Measurements from ENCODE around the gene RBMS3. TPM values are rescaled to one million over a fixed set of nuclear protein-coding genes. Genes with fewer than 3 reads are reported as not detected.

The RBMS3 gene
- polyA plus RNA-seq, 3 donors from 2014 or later: not detected

DNA sequence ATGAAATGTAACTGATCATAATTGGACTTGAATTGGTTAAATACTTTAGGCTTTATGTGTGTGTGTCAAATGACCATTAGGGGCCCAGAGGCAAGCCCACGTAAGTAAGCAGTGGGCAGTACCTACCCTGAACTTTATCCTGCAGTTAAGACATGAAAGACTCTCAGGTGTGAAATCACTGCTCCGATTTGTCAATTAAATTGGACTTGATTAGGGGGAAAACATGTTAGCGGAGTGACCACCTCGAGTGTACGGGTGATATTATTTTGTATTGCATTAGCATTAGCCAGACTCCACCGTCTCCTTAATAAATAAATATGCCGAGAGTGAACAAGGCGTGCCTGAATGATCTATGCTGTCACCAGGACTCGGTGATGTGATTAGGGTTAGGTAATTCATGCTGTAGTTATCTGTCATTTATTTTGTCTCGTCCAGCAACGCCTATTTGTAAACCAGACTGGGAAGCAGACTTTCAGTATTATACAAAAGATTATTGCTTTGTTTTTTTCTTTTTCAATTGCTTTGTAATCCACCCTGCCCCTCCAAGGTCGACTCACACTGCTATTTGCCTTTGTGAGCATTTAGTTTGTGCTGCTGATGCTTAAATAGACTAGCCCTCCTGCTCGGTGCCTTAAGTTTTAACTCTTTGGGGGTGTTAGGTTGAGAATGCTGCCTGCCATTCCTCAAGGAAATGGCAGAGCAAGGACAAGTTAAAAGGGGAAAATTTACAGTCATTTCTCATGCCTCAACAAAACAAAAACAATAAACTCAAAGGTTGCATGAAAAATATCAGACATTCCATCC lies 1.8 kb downstream of the RBMS3 start:
- no peak overlapping the region for H3K27ac Mint-ChIP-seq
- no peak for DNase-seq
- peak overlapping the region in 2 of 5 donors; percentile 36 to 72 for H3K4me3 Mint-ChIP-seq
- H3K4me1 Mint-ChIP-seq: peaks cover 14 to 19% of the 10 kb centered on the region in 2 donors
- peaks cover 0 to 5% (median 0%) of the 10 kb centered on the region in 6 donors for H3K9me3 Mint-ChIP-seq
- H3K27me3 Mint-ChIP-seq (ENCODE audit: low read depth in 3 of 3): peaks cover 2 to 10% (median 4%) of the 10 kb centered on the region in 3 donors
- no peaks in the 10 kb centered on the region for H3K36me3 Mint-ChIP-seq

DNA sequence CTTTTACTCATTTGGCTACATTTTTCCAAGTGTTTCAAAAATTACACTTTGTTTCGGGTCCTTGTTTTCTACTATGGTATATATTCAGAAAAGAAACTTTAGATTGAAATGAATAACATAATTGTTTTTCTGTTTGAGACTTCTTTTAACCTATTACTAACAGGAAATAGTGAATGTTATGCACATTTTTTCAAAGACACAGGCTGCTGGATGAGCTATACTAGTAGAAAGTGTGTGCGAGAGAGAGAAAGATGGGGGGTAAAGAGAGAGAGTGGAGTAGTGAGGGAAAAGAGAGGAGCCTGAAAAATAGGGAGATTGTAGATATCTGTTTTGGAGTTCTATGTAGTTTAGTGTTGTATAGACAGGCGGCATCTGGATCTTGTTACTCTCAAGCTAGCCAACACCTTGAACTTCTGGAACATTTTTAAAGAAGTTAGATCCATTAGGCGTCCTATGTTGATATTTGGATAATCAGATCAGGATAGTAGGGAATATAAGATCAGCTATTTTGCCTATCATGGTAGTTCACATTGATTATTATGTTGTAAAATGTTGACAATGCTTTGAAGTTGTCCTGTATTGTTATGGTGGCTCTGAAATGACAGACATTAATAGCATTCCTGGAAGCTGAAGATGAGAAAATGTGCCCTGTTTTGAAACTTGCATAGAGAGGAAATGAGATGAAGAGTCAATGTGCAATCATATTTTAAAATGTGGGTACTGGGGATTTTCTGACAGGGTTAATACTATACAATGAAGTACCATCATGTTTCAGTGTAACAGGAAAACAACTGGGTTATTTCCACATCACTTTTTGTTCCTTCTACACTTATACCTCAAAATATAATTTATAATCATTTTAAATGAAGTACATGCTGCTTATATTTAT lies 2.6 kb downstream of the RBMS3 start:
- Mint-ChIP-seq H3K4me3 (no peak overlapping the region), H3K27ac (no peak overlapping the region), H3K9me3 (peaks cover 0 to 5% (median 0%) of the 10 kb centered on the region in 6 donors), H3K4me1 (peaks cover 14 to 19% of the 10 kb centered on the region in 2 donors), H3K27me3 (ENCODE audit: low read depth in 3 of 3) (peaks cover 2 to 10% (median 4%) of the 10 kb centered on the region in 3 donors), H3K36me3 (no peaks in the 10 kb centered on the region)
- no peak for DNase-seq

DNA sequence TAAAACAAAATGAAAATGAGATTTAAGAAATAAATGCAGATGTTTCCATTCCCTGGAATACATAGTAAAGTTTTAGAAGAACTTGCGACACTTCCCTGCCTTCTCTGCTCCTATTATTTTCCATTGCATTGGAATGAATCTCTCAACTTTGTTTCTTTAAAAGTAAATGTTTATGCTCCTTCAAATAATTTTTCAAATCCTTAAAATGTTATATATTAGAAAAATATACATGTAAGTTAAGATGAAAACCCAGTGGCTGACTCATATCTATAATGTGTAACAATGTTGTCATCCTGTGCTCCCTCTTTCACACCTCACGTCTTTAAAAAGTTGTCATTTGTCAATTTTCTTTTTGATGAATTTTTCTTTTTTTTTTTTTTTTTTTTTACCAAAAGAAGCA lies 3.6 kb downstream of the RBMS3 start:
- peaks cover 14 to 19% of the 10 kb centered on the region in 2 donors for H3K4me1 Mint-ChIP-seq
- no peak overlapping the region for H3K4me3 Mint-ChIP-seq
- no peak for DNase-seq
- H3K9me3 Mint-ChIP-seq: peaks cover 0 to 5% (median under 1%) of the 10 kb centered on the region in 6 donors
- no peaks in the 10 kb centered on the region for H3K36me3 Mint-ChIP-seq
- no peak overlapping the region for H3K27ac Mint-ChIP-seq
- H3K27me3 Mint-ChIP-seq (ENCODE audit: low read depth in 3 of 3): peaks cover 2 to 7% (median 4%) of the 10 kb centered on the region in 3 donors

DNA sequence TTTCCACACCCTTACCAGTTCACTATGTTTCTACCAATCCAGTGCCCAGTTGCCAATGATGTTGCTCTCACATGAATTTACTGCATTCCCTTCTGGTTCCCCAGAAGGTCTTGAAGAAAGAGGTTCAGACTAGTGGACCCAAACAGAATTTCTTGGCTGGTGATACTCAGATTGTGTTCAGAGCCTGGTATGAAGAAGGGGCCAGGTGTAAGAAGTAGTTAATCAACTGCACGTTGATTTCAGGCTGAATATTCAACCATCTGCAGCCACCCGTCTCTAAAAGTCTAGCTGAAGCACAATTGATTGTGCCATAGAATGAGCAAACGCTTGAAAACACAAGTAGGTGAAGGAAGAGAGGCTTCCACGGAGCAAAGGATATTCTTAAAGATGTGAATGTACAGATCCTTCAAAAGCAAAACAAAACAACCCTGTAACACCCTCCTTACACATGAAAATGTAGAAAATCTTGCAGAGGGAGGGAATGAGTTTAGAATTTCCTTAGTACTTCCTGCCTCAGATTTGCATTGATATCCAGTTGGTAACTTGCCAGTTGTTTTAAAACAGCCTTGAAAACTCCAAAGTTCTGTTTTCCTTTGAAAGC lies 4.7 kb downstream of the RBMS3 start:
- no peak overlapping the region for H3K27ac Mint-ChIP-seq
- peaks cover 2 to 4% (median 2%) of the 10 kb centered on the region in 3 donors for H3K27me3 Mint-ChIP-seq (ENCODE audit: low read depth in 3 of 3)
- peaks cover 0 to 5% (median under 1%) of the 10 kb centered on the region in 6 donors for H3K9me3 Mint-ChIP-seq
- peaks cover 13 to 16% of the 10 kb centered on the region in 2 donors for H3K4me1 Mint-ChIP-seq
- no peaks in the 10 kb centered on the region for H3K36me3 Mint-ChIP-seq
- H3K4me3 Mint-ChIP-seq: no peak overlapping the region
- no peak for DNase-seq

DNA sequence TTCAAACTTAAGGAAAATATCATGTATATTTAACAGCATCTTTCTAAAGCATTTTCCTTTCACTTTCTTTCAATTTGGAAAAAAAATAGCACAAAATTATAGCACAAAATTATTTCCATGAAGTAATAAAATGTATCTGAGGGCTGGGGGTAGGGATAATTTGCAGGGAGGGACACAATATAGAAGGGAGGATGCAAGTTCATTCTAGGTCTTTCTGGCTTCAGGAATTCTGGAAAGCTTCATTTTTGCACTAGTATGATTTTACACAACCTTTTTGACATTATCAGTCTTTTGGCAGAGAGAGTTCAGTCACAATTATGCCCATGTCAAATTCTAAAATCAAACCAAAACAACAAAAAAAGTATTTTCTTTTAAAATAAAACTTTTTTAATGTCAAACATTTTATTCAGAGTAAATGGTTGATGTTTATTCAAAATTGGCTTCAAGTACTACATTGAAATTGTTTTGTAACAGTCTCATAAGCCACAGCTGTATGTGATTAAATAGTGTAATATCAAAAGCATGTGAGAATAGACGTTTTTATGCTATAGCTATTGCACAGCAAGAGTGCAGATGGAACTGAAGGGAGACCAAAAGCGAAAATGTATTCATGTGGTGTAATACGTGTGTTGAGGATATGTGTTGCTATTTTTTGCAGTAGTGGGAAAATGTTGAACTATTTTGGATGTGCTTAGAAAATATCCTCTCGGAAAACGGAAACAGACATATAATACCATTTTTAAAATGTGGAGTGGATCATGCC lies 5.8 kb downstream of the RBMS3 start:
- Mint-ChIP-seq H3K4me1 (peaks cover 5% of the 10 kb centered on the region in 2 donors), H3K27ac (no peak overlapping the region), H3K4me3 (no peak overlapping the region), H3K36me3 (no peaks in the 10 kb centered on the region), H3K27me3 (ENCODE audit: low read depth in 3 of 3) (peaks cover 0 to 4% (median 2%) of the 10 kb centered on the region in 3 donors), H3K9me3 (peaks cover 0 to 9% (median under 1%) of the 10 kb centered on the region in 6 donors)
- no peak for DNase-seq

DNA sequence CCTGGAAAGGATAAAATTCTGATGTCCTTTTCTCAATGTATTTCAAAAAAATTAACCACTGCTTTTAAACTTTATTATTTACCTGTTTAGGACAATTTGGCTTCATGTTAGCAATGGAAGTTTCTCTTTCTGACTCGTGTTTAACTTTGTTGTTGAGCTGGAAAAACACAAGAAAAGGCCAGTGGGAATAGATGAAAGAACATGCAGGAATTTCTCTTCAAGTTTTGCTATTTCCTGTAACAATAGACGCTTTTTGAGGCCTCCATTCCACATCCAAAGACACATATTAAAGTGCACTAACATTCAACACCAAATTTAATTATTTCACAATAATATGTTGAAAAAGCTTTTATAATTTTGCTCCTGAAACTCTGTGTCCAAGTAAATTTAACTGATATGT lies 9.7 kb downstream of the RBMS3 start:
- Mint-ChIP-seq H3K4me1 (no peaks in the 10 kb centered on the region), H3K9me3 (peaks cover 0 to 5% (median 2%) of the 10 kb centered on the region in 6 donors), H3K36me3 (no peaks in the 10 kb centered on the region), H3K27ac (no peak overlapping the region), H3K4me3 (no peak overlapping the region), H3K27me3 (ENCODE audit: low read depth in 3 of 3) (no peaks in the 10 kb centered on the region)
- DNase-seq: no peak

DNA sequence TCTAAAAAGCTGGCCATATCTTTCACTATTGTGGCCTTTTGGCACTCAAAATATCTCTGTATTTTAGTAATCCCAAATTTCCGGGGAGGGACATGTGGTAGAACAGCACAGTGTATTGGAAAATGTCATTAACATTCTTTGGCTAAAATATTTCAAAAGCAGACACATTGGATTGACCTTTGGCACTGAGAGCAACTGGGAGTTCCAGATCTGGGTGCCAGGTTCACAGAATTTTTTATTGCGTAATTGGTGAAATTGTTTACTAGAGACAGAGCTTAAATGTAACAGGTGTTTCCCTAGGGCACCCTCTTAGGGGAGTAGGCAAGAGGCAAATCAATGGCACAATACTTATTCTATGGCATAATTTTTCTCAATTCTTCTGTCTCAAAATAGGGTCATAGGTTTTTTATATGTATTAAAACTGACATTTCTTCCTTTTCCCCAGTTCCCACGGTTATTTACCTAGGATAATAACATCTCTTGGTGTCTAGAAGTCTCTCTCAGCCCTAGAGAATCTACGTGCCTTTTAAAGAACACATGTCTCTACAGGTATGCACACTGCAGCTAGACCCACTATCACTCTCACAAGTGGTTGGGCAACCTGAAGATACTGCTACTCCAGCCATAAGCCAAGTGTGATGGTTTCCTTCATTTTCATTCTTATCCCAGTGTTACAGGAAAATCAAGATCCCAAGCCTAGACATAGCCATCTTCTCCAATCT lies 10.6 kb downstream of the RBMS3 start:
- Mint-ChIP-seq H3K9me3 (peaks cover 0 to 5% (median 2%) of the 10 kb centered on the region in 6 donors), H3K36me3 (no peaks in the 10 kb centered on the region), H3K4me3 (no peak overlapping the region), H3K27ac (no peak overlapping the region), H3K27me3 (ENCODE audit: low read depth in 3 of 3) (no peaks in the 10 kb centered on the region), H3K4me1 (no peaks in the 10 kb centered on the region)
- no peak for DNase-seq

DNA sequence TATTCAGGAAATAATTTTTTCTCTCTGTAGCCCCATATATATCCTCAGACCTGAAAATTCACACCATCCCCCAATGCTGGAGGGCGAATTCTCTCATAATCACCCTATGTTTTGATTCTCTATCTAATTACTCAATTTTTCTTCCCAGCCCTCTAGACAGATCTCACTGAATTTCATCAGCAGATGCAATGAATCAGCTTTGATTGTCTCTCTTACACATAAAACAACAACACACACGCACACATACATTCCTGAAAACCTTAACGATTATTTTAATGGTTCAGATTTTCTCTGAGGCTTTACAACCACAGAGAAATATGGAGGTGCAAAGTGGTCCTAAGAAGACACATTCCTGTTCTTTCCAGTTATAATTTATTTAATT lies 11.1 kb downstream of the RBMS3 start:
- H3K27me3 Mint-ChIP-seq (ENCODE audit: low read depth in 3 of 3): no peaks in the 10 kb centered on the region
- H3K27ac Mint-ChIP-seq: no peak overlapping the region
- peaks cover 0 to 5% (median under 1%) of the 10 kb centered on the region in 6 donors for H3K9me3 Mint-ChIP-seq
- no peak overlapping the region for H3K4me3 Mint-ChIP-seq
- H3K4me1 Mint-ChIP-seq: no peaks in the 10 kb centered on the region
- H3K36me3 Mint-ChIP-seq: no peaks in the 10 kb centered on the region
- DNase-seq: no peak

DNA sequence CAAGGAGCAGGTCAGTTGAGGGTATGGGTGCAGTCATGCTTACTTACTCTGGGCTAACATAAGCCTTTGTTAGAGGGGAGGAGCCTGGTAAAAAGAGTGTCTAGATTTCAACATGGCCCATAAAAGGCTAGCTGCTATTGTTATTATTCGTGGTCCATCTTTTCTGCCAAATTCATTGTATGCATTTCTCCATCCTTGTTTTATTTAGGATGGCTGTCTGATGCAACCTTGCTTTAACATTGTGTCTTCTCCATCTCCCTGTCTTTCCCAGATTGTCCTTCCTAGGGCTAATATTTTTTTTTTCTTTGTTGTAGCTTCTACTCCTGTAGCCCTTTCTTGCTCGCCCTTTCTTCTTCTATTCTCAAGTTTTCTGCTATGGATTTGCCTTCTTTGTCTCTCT lies 12.6 kb downstream of the RBMS3 start:
- H3K4me3 Mint-ChIP-seq: no peak overlapping the region
- no peak overlapping the region for H3K27ac Mint-ChIP-seq
- H3K36me3 Mint-ChIP-seq: no peaks in the 10 kb centered on the region
- no peak for DNase-seq
- H3K27me3 Mint-ChIP-seq (ENCODE audit: low read depth in 3 of 3): no peaks in the 10 kb centered on the region
- H3K9me3 Mint-ChIP-seq: peaks cover 0 to 10% (median under 1%) of the 10 kb centered on the region in 6 donors
- H3K4me1 Mint-ChIP-seq: no peaks in the 10 kb centered on the region

DNA sequence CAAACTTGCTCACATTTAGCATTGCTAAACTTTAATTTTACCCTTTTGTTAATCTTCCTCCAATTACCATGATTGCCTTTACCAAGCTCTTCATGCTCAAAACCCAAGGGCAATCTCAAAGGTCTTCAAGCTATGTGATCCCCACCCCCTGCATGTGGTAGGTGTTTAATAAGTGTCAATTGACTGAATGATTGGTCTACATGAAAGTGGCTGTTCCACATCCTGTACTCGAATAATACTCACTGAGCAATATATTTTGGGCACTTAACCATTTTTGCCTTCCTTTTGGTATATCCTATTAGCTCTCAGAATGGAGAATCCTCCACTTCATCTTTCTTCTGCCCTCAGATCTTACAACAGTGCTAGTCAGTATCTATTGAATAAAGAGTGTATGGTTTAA lies 17.1 kb downstream of the RBMS3 start:
- no peak overlapping the region for H3K4me3 Mint-ChIP-seq
- H3K27me3 Mint-ChIP-seq (ENCODE audit: low read depth in 3 of 3): no peaks in the 10 kb centered on the region
- peaks cover 0 to 10% (median 2%) of the 10 kb centered on the region in 6 donors for H3K9me3 Mint-ChIP-seq
- no peaks in the 10 kb centered on the region for H3K36me3 Mint-ChIP-seq
- H3K27ac Mint-ChIP-seq: no peak overlapping the region
- no peak for DNase-seq
- no peaks in the 10 kb centered on the region for H3K4me1 Mint-ChIP-seq

DNA sequence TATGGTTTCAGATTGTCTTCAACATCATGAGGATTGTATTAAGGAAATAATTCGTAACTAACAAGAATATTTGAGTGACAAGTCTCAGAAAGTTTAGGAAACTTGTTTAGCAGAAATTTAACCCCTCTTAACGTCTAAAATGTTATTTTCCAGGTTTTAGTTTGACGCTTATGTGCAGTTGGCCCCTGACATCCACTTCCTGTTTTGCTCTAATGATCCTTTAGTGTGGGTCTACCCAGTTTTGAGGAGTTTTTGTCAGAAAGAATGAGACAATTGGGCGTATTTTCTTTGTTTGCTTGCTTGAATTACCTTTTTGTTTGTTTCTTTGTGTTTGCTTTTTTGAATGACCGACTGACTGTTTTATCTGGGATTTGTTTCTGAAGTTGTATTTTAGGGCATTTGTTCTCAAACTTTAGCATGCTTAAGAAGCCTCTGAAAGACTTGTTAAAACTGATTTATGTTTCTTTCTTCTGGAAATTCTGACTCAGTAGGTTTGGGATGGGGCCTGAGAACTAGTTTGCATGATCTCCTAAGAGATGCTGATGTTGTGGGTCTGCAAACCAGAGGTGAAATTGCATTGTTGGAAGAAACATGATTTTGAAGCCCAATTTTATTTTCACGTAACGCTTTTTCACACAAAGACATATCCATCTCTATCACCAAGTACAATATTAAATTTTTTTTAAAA lies 20.6 kb downstream of the RBMS3 start:
- Mint-ChIP-seq H3K27ac (no peak overlapping the region), H3K4me3 (no peak overlapping the region), H3K4me1 (no peaks in the 10 kb centered on the region), H3K9me3 (peaks cover 0 to 20% (median 2%) of the 10 kb centered on the region in 6 donors), H3K27me3 (ENCODE audit: low read depth in 3 of 3) (peaks cover 0 to 2% (median 0%) of the 10 kb centered on the region in 3 donors), H3K36me3 (no peaks in the 10 kb centered on the region)
- no peak for DNase-seq

DNA sequence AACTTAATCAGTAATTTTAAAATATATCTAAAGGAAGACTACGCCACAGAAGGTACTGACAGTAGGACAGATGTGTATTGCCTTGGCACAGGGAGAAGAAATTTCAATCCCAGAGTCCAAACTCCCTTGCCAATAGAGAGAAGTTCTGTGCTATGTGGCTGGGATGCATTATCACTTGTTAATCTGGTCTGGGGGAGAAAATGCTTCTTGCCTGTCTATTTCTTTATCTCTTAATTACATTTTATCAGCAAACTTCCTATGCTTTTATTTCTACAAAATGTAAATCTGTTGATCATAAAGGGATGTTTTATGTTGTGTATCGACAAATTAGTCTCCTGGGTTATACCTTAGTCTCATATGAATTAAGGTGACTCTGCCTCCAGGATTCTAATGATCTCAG lies 21.7 kb downstream of the RBMS3 start:
- H3K4me1 Mint-ChIP-seq: no peaks in the 10 kb centered on the region
- no peak overlapping the region for H3K4me3 Mint-ChIP-seq
- DNase-seq: no peak
- H3K9me3 Mint-ChIP-seq: peaks cover 0 to 27% (median 2%) of the 10 kb centered on the region in 6 donors
- H3K27ac Mint-ChIP-seq: no peak overlapping the region
- H3K36me3 Mint-ChIP-seq: peaks cover 0 to 4% (median 0%) of the 10 kb centered on the region in 3 donors
- H3K27me3 Mint-ChIP-seq (ENCODE audit: low read depth in 3 of 3): peaks cover 0 to 2% (median 1%) of the 10 kb centered on the region in 3 donors
